Trophoblast cell (in vitro differentiated cells and primary cell): Measurements from ENCODE around the gene LGALS7B.
"Not testable (repeated sequence)": the region's sequence is repeated elsewhere in the genome, so short reads cannot be mapped to it uniquely, and the experiment has no call there.

Experiments
- DNase-seq, 2 donors: peaks; one replicate each; pipeline ENCODE4 v3.0.0-alpha.2; 2016
- H2AFZ ChIP-seq: 2 replicates; pipeline ENCODE4 v1.6.1; 2013; ENCODE audit warnings: low read length, moderate library complexity, mild to moderate bottlenecking; ENCODE audit not compliant: insufficient read depth, poor library complexity
- H2AK5ac ChIP-seq: 2 replicates; pipeline ENCODE4 v1.6.1; 2013; ENCODE audit warnings: mild to moderate bottlenecking, low read length
- H2BK120ac ChIP-seq: 2 replicates; pipeline ENCODE4 v1.6.1; 2013; ENCODE audit warnings: low read length, mild to moderate bottlenecking, moderate library complexity; ENCODE audit not compliant: insufficient read depth, poor library complexity
- H2BK12ac ChIP-seq: 2 replicates; pipeline ENCODE4 v1.6.1; 2013; ENCODE audit warnings: mild to moderate bottlenecking, low read length, moderate library complexity
- H2BK5ac ChIP-seq: 2 replicates; pipeline ENCODE4 v1.6.1; 2013; ENCODE audit warnings: low read length, low read depth, moderate library complexity, mild to moderate bottlenecking; ENCODE audit not compliant: poor library complexity
- H3K14ac ChIP-seq: 2 replicates; pipeline ENCODE4 v1.6.1; 2013; ENCODE audit warnings: mild to moderate bottlenecking, low read length
- H3K18ac ChIP-seq: 2 replicates; pipeline ENCODE4 v1.6.1; 2013; ENCODE audit warnings: mild to moderate bottlenecking, low read length
- H3K23ac ChIP-seq: 2 replicates; pipeline ENCODE4 v1.6.1; 2013; ENCODE audit warnings: low read length
- H3K27ac ChIP-seq: 2 replicates; pipeline ENCODE4 v1.5.1; 2013; ENCODE audit warnings: low read depth, mild to moderate bottlenecking, inconsistent platforms, low read length, moderate library complexity
- H3K27me3 ChIP-seq: 2 replicates; pipeline ENCODE4 v1.6.1; 2013; ENCODE audit warnings: inconsistent platforms, mild to moderate bottlenecking, low read length, moderate library complexity; ENCODE audit not compliant: insufficient read depth
- H3K36me3 ChIP-seq, 2 experiments: 1 replicate in 1 of 2; 2 replicates in 1 of 2; pipeline ENCODE4 v1.6.1; 2013; ENCODE audit warnings: low read length in 2 of 2, mild to moderate bottlenecking in 2 of 2, moderate library complexity in 1 of 2; ENCODE audit not compliant: insufficient read depth in 2 of 2, control insufficient read depth in 1 of 2
- H3K4ac ChIP-seq: 2 replicates; pipeline ENCODE4 v1.6.1; 2013; ENCODE audit warnings: low read depth, mild to moderate bottlenecking, low read length, moderate library complexity
- H3K4me1 ChIP-seq, 2 experiments: 1 replicate in 1 of 2; 2 replicates in 1 of 2; pipeline ENCODE4 v1.6.1; 2013; ENCODE audit warnings: low read length in 2 of 2, mild to moderate bottlenecking in 2 of 2, moderate library complexity in 1 of 2; ENCODE audit not compliant: insufficient read depth in 2 of 2, control insufficient read depth in 1 of 2
- H3K4me2 ChIP-seq: 2 replicates; pipeline ENCODE4 v1.6.1; 2013; ENCODE audit warnings: inconsistent platforms, mild to moderate bottlenecking, low read length, moderate library complexity
- H3K4me3 ChIP-seq: 2 replicates; pipeline ENCODE4 v1.5.1; 2013; ENCODE audit warnings: mild to moderate bottlenecking, low read depth, low read length, inconsistent platforms
- H3K79me1 ChIP-seq: one replicate; pipeline ENCODE4 v1.6.1; 2013; ENCODE audit warnings: low read length
- H3K79me2 ChIP-seq: 2 replicates; pipeline ENCODE4 v1.6.1; 2013; ENCODE audit warnings: low read length, mild to moderate bottlenecking; ENCODE audit not compliant: control insufficient read depth, insufficient read depth, poor library complexity
- H3K9ac ChIP-seq: 2 replicates; pipeline ENCODE4 v1.6.1; 2013; ENCODE audit warnings: mild to moderate bottlenecking, low read length
- H3K9me3 ChIP-seq: 2 replicates; pipeline ENCODE4 v1.6.1; 2013; ENCODE audit warnings: low read depth, mild to moderate bottlenecking, control low read depth, inconsistent platforms, low read length; ENCODE audit not compliant: insufficient read depth
- H4K12ac ChIP-seq: 2 replicates; pipeline ENCODE4 v1.6.1; 2013; ENCODE audit warnings: low read depth, mild to moderate bottlenecking, low read length, moderate library complexity
- H4K8ac ChIP-seq: 2 replicates; pipeline ENCODE4 v1.6.1; 2013; ENCODE audit warnings: low read depth, mild to moderate bottlenecking, low read length, moderate library complexity
- H4K91ac ChIP-seq: one replicate; pipeline ENCODE4 v1.6.1; 2013; ENCODE audit warnings: low read depth, mild to moderate bottlenecking, low read length, moderate library complexity
- WGBS: extraction: QIAGEN DNeasy Blood & Tissue Kit; methylation state at CpG from one replicate; pipeline ENCODE4 v1.1.7; 2013; ENCODE audit warnings: missing lambda C conversion rate; ENCODE audit not compliant: insufficient read length, insufficient coverage; ENCODE audit errors: extremely low coverage; 5-methylcytosine and 5-hydroxymethylcytosine counted together

LGALS7B gene

DNA sequence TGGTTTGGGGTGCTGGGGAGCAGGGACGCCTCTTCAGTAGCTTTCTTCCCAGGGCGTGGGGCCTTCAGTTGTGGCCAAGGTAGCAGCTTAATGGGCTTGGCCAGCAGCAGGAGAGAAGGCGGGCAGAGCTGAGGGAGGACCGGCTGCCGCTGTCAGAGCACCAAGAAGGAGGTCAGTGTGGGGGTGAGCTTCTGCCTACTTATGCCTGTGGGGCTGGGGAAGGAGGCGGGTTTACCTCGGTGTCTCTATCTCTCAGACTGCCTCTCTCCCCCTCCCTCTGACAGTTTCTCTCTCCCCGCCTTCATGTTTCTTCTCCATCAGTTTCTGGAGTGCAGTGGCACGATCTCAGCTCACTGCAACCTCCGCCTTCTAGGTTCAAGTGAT is 44.7 kb upstream of the LGALS7B start, which contains the start of gene CAPN12:
TSS of gene CAPN12 (minus strand) at position 177 of the 384 bp plus-strand sequence. CDS start 309 bp downstream, outside the sequence.
- Histone ChIP-seq H2BK5ac (no peak within 1 kb of the TSS), H3K36me3 (no peaks in the 10 kb centered on the region), H3K14ac (no peak within 1 kb of the TSS), H4K91ac (no peak within 1 kb of the TSS), H3K79me1 (no peaks in the 10 kb centered on the region), H3K4me3 (no peak within 1 kb of the TSS), H3K27ac (no peak within 1 kb of the TSS), H3K23ac (no peak within 1 kb of the TSS), H4K12ac (no peak within 1 kb of the TSS), H2AFZ (no peak within 1 kb of the TSS), H2BK120ac (no peak within 1 kb of the TSS), H2AK5ac (no peak within 1 kb of the TSS), H3K27me3 (no peaks in the 10 kb centered on the region), H3K9ac (no peak within 1 kb of the TSS), H2BK12ac (no peak within 1 kb of the TSS), H4K8ac (no peak within 1 kb of the TSS), H3K4me2 (no peak within 1 kb of the TSS), H3K4ac (no peak within 1 kb of the TSS), H3K79me2 (no peaks in the 10 kb centered on the region), H3K18ac (no peak within 1 kb of the TSS), H3K9me3 (peaks cover 3% of the 10 kb centered on the region), H3K4me1 (no peaks in the 10 kb centered on the region)
- DNase-seq = no peak
- WGBS = no CpG with 5 or more reads among the region's 10 CpGs

DNA sequence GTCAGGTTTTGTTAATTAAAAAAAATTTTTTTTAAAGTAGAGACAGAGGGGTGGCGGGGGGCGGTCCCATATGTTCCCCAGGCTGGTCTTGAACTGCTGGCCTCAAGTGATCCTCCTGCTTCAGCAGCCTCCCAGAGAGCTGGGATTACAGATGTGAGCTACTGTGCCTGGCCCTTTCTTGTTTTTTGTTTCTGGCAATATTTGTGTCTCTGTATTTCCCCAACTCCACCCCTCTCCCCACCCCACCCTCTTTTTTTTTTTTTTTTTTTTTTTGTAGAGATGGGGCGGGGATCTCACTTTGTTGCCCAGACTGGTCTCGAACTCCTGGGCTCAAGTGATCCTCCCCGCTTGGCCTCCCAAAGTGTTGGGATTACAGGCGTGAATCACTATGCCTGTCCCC is 44.1 kb upstream of the LGALS7B start:
- Histone ChIP-seq H3K79me2 (no peaks in the 10 kb centered on the region), H3K9ac (no peak overlapping the region), H4K8ac (no peak overlapping the region), H3K79me1 (no peaks in the 10 kb centered on the region), H3K4me1 (no peaks in the 10 kb centered on the region), H3K27ac (no peak overlapping the region), H2BK5ac (no peak overlapping the region), H2BK120ac (no peak overlapping the region), H2AK5ac (no peak overlapping the region), H3K4me2 (no peak overlapping the region), H3K18ac (no peak overlapping the region), H2BK12ac (no peak overlapping the region), H3K23ac (no peak overlapping the region), H3K14ac (no peak overlapping the region), H3K4ac (no peak overlapping the region), H3K27me3 (no peaks in the 10 kb centered on the region), H3K9me3 (peaks cover 2% of the 10 kb centered on the region), H3K4me3 (no peak overlapping the region), H2AFZ (no peak overlapping the region), H3K36me3 (no peaks in the 10 kb centered on the region), H4K91ac (no peak overlapping the region), H4K12ac (no peak overlapping the region)
- no peak for DNase-seq
- no CpG with 5 or more reads among the region's 6 CpGs for WGBS

DNA sequence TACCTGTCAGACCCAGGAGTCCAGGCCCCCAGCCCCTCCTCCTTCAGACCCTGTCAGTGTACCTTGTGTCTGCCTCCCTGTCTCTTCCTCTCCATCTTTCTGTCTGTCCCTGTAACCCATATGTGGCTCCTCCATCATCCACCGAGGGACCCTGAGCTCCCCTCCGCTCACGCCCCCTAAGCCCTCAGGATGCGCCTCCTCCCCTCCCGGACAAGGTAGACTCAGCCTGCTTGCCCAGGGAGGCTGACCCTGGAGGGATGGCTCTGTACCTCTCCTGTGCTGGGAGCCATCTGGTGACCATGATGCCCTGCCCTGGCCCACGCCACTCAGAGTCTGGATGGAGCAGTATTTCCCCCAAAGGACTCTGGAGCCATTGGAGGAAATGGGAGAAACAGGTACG is 43.7 kb upstream of the LGALS7B start:
- H3K27ac ChIP-seq = no peak overlapping the region
- H3K14ac ChIP-seq = no peak overlapping the region
- no peak overlapping the region for H3K4ac ChIP-seq
- H2AFZ ChIP-seq = no peak overlapping the region
- no peak overlapping the region for H2AK5ac ChIP-seq
- peaks cover 2% of the 10 kb centered on the region for H3K9me3 ChIP-seq
- DNase-seq = no peak
- no peaks in the 10 kb centered on the region for H3K36me3 ChIP-seq
- no CpG with 5 or more reads among the region's 7 CpGs for WGBS
- H3K4me2 ChIP-seq = no peak overlapping the region
- H3K79me1 ChIP-seq = no peaks in the 10 kb centered on the region
- H3K4me1 ChIP-seq = no peaks in the 10 kb centered on the region
- H2BK120ac ChIP-seq = no peak overlapping the region
- no peak overlapping the region for H3K4me3 ChIP-seq
- no peak overlapping the region for H4K12ac ChIP-seq
- H3K9ac ChIP-seq = no peak overlapping the region
- no peaks in the 10 kb centered on the region for H3K79me2 ChIP-seq
- H4K8ac ChIP-seq = no peak overlapping the region
- no peak overlapping the region for H3K23ac ChIP-seq
- H3K18ac ChIP-seq = no peak overlapping the region
- H3K27me3 ChIP-seq = no peaks in the 10 kb centered on the region
- no peak overlapping the region for H2BK5ac ChIP-seq
- no peak overlapping the region for H2BK12ac ChIP-seq
- H4K91ac ChIP-seq = no peak overlapping the region

DNA sequence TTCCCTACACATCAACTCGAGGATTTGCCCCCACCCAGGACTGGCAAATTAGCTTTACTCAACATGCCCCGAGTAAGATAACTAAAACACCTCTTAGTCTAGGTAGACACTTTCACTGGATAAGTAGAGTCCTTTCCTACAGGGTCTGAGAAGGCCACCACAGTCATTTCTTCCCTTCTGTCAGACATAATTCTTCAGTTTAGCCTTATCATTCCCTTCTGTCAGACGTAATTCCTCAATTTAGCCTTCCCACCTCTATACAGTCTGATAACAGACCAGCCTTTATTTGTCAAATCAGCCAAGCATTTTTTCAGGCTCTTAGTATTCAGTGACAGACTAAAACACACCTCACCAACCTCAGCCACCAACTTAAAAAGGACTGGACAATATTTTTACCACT is 35.2 kb upstream of the LGALS7B start:
- H2AFZ ChIP-seq, H3K36me3 ChIP-seq, H3K4me1 ChIP-seq, H3K18ac ChIP-seq, H3K27ac ChIP-seq, H4K8ac ChIP-seq, H3K14ac ChIP-seq, H3K4ac ChIP-seq, H2BK12ac ChIP-seq, H3K9me3 ChIP-seq, H3K23ac ChIP-seq, H2AK5ac ChIP-seq, H3K9ac ChIP-seq, H3K4me2 ChIP-seq, H4K91ac ChIP-seq, H3K4me3 ChIP-seq, H3K27me3 ChIP-seq, H2BK5ac ChIP-seq, H3K79me1 ChIP-seq, H2BK120ac ChIP-seq, H4K12ac ChIP-seq, H3K79me2 ChIP-seq, DNase-seq: not testable (repeated sequence)
- WGBS = no CpG with 5 or more reads among the region's 3 CpGs
